Gastroesophageal sphincter (tissue), 4 donors: ENCODE data around the gene ZSCAN12. TPM values are rescaled to one million over a fixed set of nuclear protein-coding genes. Genes with fewer than 3 reads are reported as not detected.

Experiments
- ATAC-seq: fragments of 150-250 bp; one replicate; pipeline ENCODE4 v1.9.1; 2016; ENCODE audit warnings: mild to moderate bottlenecking, moderate library complexity
- H3K27ac ChIP-seq, 4 donors: fragments of 200-600 bp; sonication (generic) in 3 of 4; 1 replicate in 3 of 4; 2 replicates in 1 of 4; pipeline ENCODE4 v1.5.1; 2016 to 2019
- H3K27me3 ChIP-seq: fragments of 200-600 bp; sonication (generic); one replicate; pipeline ENCODE4 v1.5.1; 2019
- H3K36me3 ChIP-seq, 2 donors: fragments of 200-600 bp; sonication (generic); one replicate each; pipeline ENCODE4 v1.5.1; 2019; ENCODE audit warnings: control low read depth in 1 of 2
- H3K4me1 ChIP-seq, 3 donors: fragments of 200-600 bp; sonication (generic); 1 replicate in 2 of 3; 2 replicates in 1 of 3; pipeline ENCODE4 v1.5.1; 2016 to 2019; ENCODE audit warnings: control low read depth in 2 of 3
- H3K4me3 ChIP-seq, 2 donors: fragments of 200-600 bp; sonication (generic); one replicate each; pipeline ENCODE4 v1.5.1; 2019; ENCODE audit warnings: mild to moderate bottlenecking in 1 of 2, moderate library complexity in 1 of 2
- H3K9me3 ChIP-seq, 3 donors: fragments of 200-600 bp; sonication (generic); one replicate each; pipeline ENCODE4 v1.5.1; 2017 to 2019; ENCODE audit warnings: control low read depth in 2 of 3
- CTCF ChIP-seq, 4 experiments: fragments of 200-600 bp in 2 of 4; fragments of 450-650 bp in 2 of 4; sonication (generic) in 1 of 4; IDR thresholded peaks; one replicate each; pipeline ENCODE4 v1.5.1; 2017 to 2019; ENCODE audit warnings: antibody characterized with exemption in 4 of 4, mild to moderate bottlenecking in 2 of 4, moderate library complexity in 2 of 4
- EP300 ChIP-seq: sonication (generic); formaldehyde crosslinking; IDR thresholded peaks from one replicate; pipeline ENCODE4 v1.6.1; 2017; ENCODE audit warnings: antibody characterized with exemption, mild to moderate bottlenecking
- POLR2A ChIP-seq, 2 donors: fragments of 450-650 bp; IDR thresholded peaks; one replicate each; pipeline ENCODE4 v1.6.1; 2017; ENCODE audit warnings: antibody characterized with exemption in 2 of 2, mild to moderate bottlenecking in 2 of 2, moderate library complexity in 1 of 2
- POLR2AphosphoS5 ChIP-seq: sonication (generic); formaldehyde crosslinking; IDR thresholded peaks from one replicate; pipeline ENCODE4 v1.6.1; 2017; ENCODE audit warnings: antibody characterized with exemption
- WGBS, 2 donors: methylation state at CpG; one replicate each; pipeline ENCODE4 v1.1.5; 2018; ENCODE audit warnings: low coverage in 1 of 2; 5-methylcytosine and 5-hydroxymethylcytosine counted together
- total RNA-seq, 4 donors: library from RNA; depleted of rRNA; stranded (reverse); fragments of >200 nt; gene quantifications; one replicate each; pipeline ENCODE4 v1.1.0, GENCODE V29; 2016

Gene ZSCAN12
- total RNA-seq, 4 donors from 2014 or later, result 5.6 to 8.6 (median 6.0) TPM

- ATAC-seq, result no peak
- Histone ChIP-seq H3K27me3 (no peaks in the 10 kb centered on the region), H3K4me3 (no peak overlapping the region), H3K4me1 (peaks cover 0 to 6% (median 0%) of the 10 kb centered on the region in 3 donors), H3K36me3 (no peaks in the 10 kb centered on the region), H3K9me3 (no peaks in the 10 kb centered on the region), H3K27ac (no peak overlapping the region)
- 75 to 100% methylated on average over 1 of the region's 1 CpG for WGBS, 2 donors
- no peak for TF ChIP-seq POLR2A (IDR thresholded peaks at IDR 0.05)
Measured at GRCh38 chr6:28345201-28345600, 54.3 kb downstream of the ZSCAN12 start.

- H3K4me1 ChIP-seq, result peaks cover 0 to under 1% (median 0%) of the 10 kb centered on the region in 3 donors
- no peak overlapping the region for H3K4me3 ChIP-seq
- no peak for ATAC-seq
Measured at GRCh38 chr6:28343898-28344677, 55.5 kb downstream of the ZSCAN12 start.

GRCh38 chr6:28340310-28341095, 59.0 kb downstream of the ZSCAN12 start:
- H3K36me3 ChIP-seq, result no peaks in the 10 kb centered on the region
- no peaks in the 10 kb centered on the region for H3K27me3 ChIP-seq
- no peaks in the 10 kb centered on the region for H3K9me3 ChIP-seq
- TF ChIP-seq CTCF (IDR thresholded peaks at IDR 0.05), result no peak
- no peak for TF ChIP-seq POLR2AphosphoS5
- no peak for TF ChIP-seq POLR2A (IDR thresholded peaks at IDR 0.05)
- no peak for TF ChIP-seq EP300
- no peak for ATAC-seq
- no peak overlapping the region for H3K27ac ChIP-seq
- no peak overlapping the region for H3K4me3 ChIP-seq
- 73 to 83% methylated on average over 1 of the region's 1 CpG for WGBS, 2 donors
- H3K4me1 ChIP-seq, result peaks cover 4 to 14% (median 6%) of the 10 kb centered on the region in 3 donors

More at GRCh38 chr6:28343898-28344677, 55.5 kb downstream of the ZSCAN12 start:
- H3K27me3 ChIP-seq, result no peaks in the 10 kb centered on the region
- TF ChIP-seq EP300 (no peak), POLR2AphosphoS5 (no peak), CTCF (IDR thresholded peaks at IDR 0.05) (no peak), POLR2A (IDR thresholded peaks at IDR 0.05) (no peak)
- no peaks in the 10 kb centered on the region for H3K36me3 ChIP-seq
- WGBS, 2 donors, result 37 to 46% methylated on average over 1 of the region's 1 CpG
- no peak overlapping the region for H3K27ac ChIP-seq
- no peaks in the 10 kb centered on the region for H3K9me3 ChIP-seq

GRCh38 chr6:28337121-28337520, 62.4 kb downstream of the ZSCAN12 start:
- TF ChIP-seq CTCF (IDR thresholded peaks at IDR 0.05) (no peak), POLR2A (IDR thresholded peaks at IDR 0.05) (no peak), EP300 (no peak), POLR2AphosphoS5 (no peak)
- H3K4me3 ChIP-seq, result peak overlapping the region; percentile 73 to 81
- no peaks in the 10 kb centered on the region for H3K36me3 ChIP-seq
- peak overlapping the region; percentile 97 to 98 (median 98) for H3K27ac ChIP-seq
- ATAC-seq, result no peak
- peaks cover 6 to 26% (median 10%) of the 10 kb centered on the region in 3 donors for H3K4me1 ChIP-seq
- H3K27me3 ChIP-seq, result no peaks in the 10 kb centered on the region
- no peaks in the 10 kb centered on the region for H3K9me3 ChIP-seq

GRCh38 chr6:28336284-28337120, 63.0 kb downstream of the ZSCAN12 start:
- peak; percentile 17 for ATAC-seq
- H3K27me3 ChIP-seq, result no peaks in the 10 kb centered on the region
- H3K36me3 ChIP-seq, result no peaks in the 10 kb centered on the region
- no peaks in the 10 kb centered on the region for H3K9me3 ChIP-seq
- TF ChIP-seq POLR2A (IDR thresholded peaks at IDR 0.05), result no peak
- no peak for TF ChIP-seq EP300
- no peak for TF ChIP-seq POLR2AphosphoS5
- TF ChIP-seq CTCF (IDR thresholded peaks at IDR 0.05), result no peak
- WGBS, 2 donors, result 4% methylated on average over 18 to 24 of the region's 24 CpGs
- peak overlapping the region; percentile 73 to 81 for H3K4me3 ChIP-seq
- peaks cover 6 to 26% (median 10%) of the 10 kb centered on the region in 3 donors for H3K4me1 ChIP-seq
- H3K27ac ChIP-seq, result peak overlapping the region; percentile 97 to 98 (median 98)
